Epidermal melanocyte (primary cell): ENCODE data around the gene POLG.

Experiments used
- DNase-seq: peaks from one replicate; pipeline ENCODE4 v3.0.0; 2011; ENCODE audit warnings: low spot score; ENCODE audit not compliant: insufficient read length

The POLG gene

GRCh38 chr15:89326316-89326715, 8.3 kb downstream of the POLG start:
- no peak for DNase-seq

GRCh38 chr15:89325039-89325803, 9.4 kb downstream of the POLG start:
- no peak for DNase-seq

- no peak for DNase-seq
These were observed 10.8 kb downstream of the POLG start for GRCh38 chr15:89323825-89324224.

- DNase-seq, result no peak
These were observed 11.8 kb downstream of the POLG start for GRCh38 chr15:89322822-89323221.

- DNase-seq, result no peak
These were observed 12.9 kb downstream of the POLG start for GRCh38 chr15:89321521-89322410.

- no peak for DNase-seq
These were observed 14.4 kb downstream of the POLG start for GRCh38 chr15:89320200-89320599.

GRCh38 chr15:89319678-89320077, 14.9 kb downstream of the POLG start:
- no peak for DNase-seq

GRCh38 chr15:89317186-89317720, 17.4 kb downstream of the POLG start:
- no peak for DNase-seq

- DNase-seq, result no peak
These were observed 18.1 kb downstream of the POLG start for GRCh38 chr15:89316504-89316903.

- DNase-seq, result no peak
These were observed 19.2 kb downstream of the POLG start for GRCh38 chr15:89315375-89315929.

- DNase-seq, result no peak
These were observed 24.6 kb downstream of the POLG start for GRCh38 chr15:89309993-89310392.

- no peak for DNase-seq
These were observed 26.4 kb downstream of the POLG start for GRCh38 chr15:89308236-89308635.

- DNase-seq, result no peak
These were observed 26.8 kb downstream of the POLG start for GRCh38 chr15:89307791-89308190.

- no peak for DNase-seq
These were observed 27.5 kb downstream of the POLG start for GRCh38 chr15:89307046-89307587.

GRCh38 chr15:89305395-89305794, 29.2 kb downstream of the POLG start:
- no peak for DNase-seq

- no peak for DNase-seq
These were observed 30.6 kb downstream of the POLG start for GRCh38 chr15:89303986-89304385.

GRCh38 chr15:89301304-89302089, 33.1 kb downstream of the POLG start:
- DNase-seq, result no peak

GRCh38 chr15:89299896-89300295, 34.7 kb downstream of the POLG start:
- no peak for DNase-seq

- no peak for DNase-seq
These were observed 41.6 kb downstream of the POLG start for GRCh38 chr15:89293012-89293411.

GRCh38 chr15:89291934-89292438, 42.6 kb downstream of the POLG start:
- DNase-seq, result no peak

- no peak for DNase-seq
These were observed 51.4 kb downstream of the POLG start for GRCh38 chr15:89283201-89283600.
